Measurements from ENCODE around the gene ITLN2.

Gene ITLN2

GRCh38 chr1:160971618-160972056, 17.0 kb upstream of the ITLN2 start:
- H3K9ac ChIP-seq (ENCODE audit: low read depth, low read length, poor library complexity), result no peak overlapping the region
- no peak overlapping the region for H2BK12ac ChIP-seq (ENCODE audit: low read length)
- no peak overlapping the region for H2BK120ac ChIP-seq (ENCODE audit: low read depth, low read length)
- no CpG with 5 or more reads among the region's 6 CpGs for WGBS, 2 donors (ENCODE audit: extremely low coverage in 2 of 2, insufficient read length in 2 of 2, insufficient replicate concordance in 1 of 2)
- no peak overlapping the region for H3K4me3 ChIP-seq (ENCODE audit: low read length in 2 of 2)
- no peak overlapping the region for H3K4ac ChIP-seq (ENCODE audit: low read length)
- H2AK5ac ChIP-seq (ENCODE audit: low read depth, low read length), result no peak overlapping the region
- no peaks in the 10 kb centered on the region for H3K9me3 ChIP-seq (replicated peaks in 1 of 2; ENCODE audit: control insufficient read depth in 2 of 2, insufficient read depth in 1 of 2, low read depth in 1 of 2, low read length in 2 of 2)
- H3K79me1 ChIP-seq (ENCODE audit: low read depth, low read length), result no peaks in the 10 kb centered on the region
- H2BK15ac ChIP-seq (ENCODE audit: low read length), result no peak overlapping the region
- H3K14ac ChIP-seq (ENCODE audit: low read length), result no peak overlapping the region
- no peak overlapping the region for H3K27ac ChIP-seq (replicated peaks; ENCODE audit: low read length)
- no peak overlapping the region for H3K23ac ChIP-seq (ENCODE audit: low read depth, low read length, poor library complexity)
- no peak overlapping the region for H4K91ac ChIP-seq (ENCODE audit: low read depth, low read length, poor library complexity)
- peak overlapping the region; percentile 2 for H2AFZ ChIP-seq (ENCODE audit: low read length)
- no peaks in the 10 kb centered on the region for H3K27me3 ChIP-seq (ENCODE audit: control insufficient read depth in 3 of 3, insufficient read depth in 3 of 3, low read depth in 1 of 3, low read length in 3 of 3)
- peaks cover 3 to 11% of the 10 kb centered on the region in 2 donors for H3K4me1 ChIP-seq (ENCODE audit: control insufficient read depth in 2 of 2, insufficient read depth in 1 of 2, low read depth in 1 of 2, low read length in 2 of 2)
- no peak overlapping the region for H2BK5ac ChIP-seq (ENCODE audit: low read length)
- DNase-seq (ENCODE audit: low spot score), result no peak
- H3K4me2 ChIP-seq (ENCODE audit: insufficient read depth, low read length, poor library complexity, severe bottlenecking), result no peak overlapping the region
- H3K36me3 ChIP-seq (replicated peaks in 1 of 2; ENCODE audit: control insufficient read depth in 2 of 2, insufficient read depth in 2 of 2, low read length in 2 of 2), result no peaks in the 10 kb centered on the region
- H4K8ac ChIP-seq (ENCODE audit: low read depth, low read length), result no peak overlapping the region
- no peak overlapping the region for H3K18ac ChIP-seq (ENCODE audit: low read length)

GRCh38 chr1:160963521-160963920, 8.9 kb upstream of the ITLN2 start:
- no peak overlapping the region for H2BK5ac ChIP-seq (ENCODE audit: low read length)
- no peak overlapping the region for H4K91ac ChIP-seq (ENCODE audit: low read depth, low read length, poor library complexity)
- no peak overlapping the region for H2BK15ac ChIP-seq (ENCODE audit: low read length)
- no peak overlapping the region for H2AK5ac ChIP-seq (ENCODE audit: low read depth, low read length)
- H3K79me1 ChIP-seq (ENCODE audit: low read depth, low read length), result no peaks in the 10 kb centered on the region
- no peak overlapping the region for H3K4ac ChIP-seq (ENCODE audit: low read length)
- no peak overlapping the region for H2AFZ ChIP-seq (ENCODE audit: low read length)
- no peak for DNase-seq (ENCODE audit: low spot score)
- WGBS, 2 donors (ENCODE audit: extremely low coverage in 2 of 2, insufficient read length in 2 of 2, insufficient replicate concordance in 1 of 2), result no CpG with 5 or more reads among the region's 4 CpGs
- H2BK12ac ChIP-seq (ENCODE audit: low read length), result no peak overlapping the region
- no peak overlapping the region for H3K14ac ChIP-seq (ENCODE audit: low read length)
- no peak overlapping the region for H3K23ac ChIP-seq (ENCODE audit: low read depth, low read length, poor library complexity)
- H3K36me3 ChIP-seq (replicated peaks in 1 of 2; ENCODE audit: control insufficient read depth in 2 of 2, insufficient read depth in 2 of 2, low read length in 2 of 2), result no peaks in the 10 kb centered on the region
- H3K18ac ChIP-seq (ENCODE audit: low read length), result no peak overlapping the region
- no peaks in the 10 kb centered on the region for H3K4me1 ChIP-seq (ENCODE audit: control insufficient read depth in 2 of 2, insufficient read depth in 1 of 2, low read depth in 1 of 2, low read length in 2 of 2)
- H3K27ac ChIP-seq (replicated peaks; ENCODE audit: low read length), result no peak overlapping the region
- no peak overlapping the region for H2BK120ac ChIP-seq (ENCODE audit: low read depth, low read length)
- no peak overlapping the region for H3K4me2 ChIP-seq (ENCODE audit: insufficient read depth, low read length, poor library complexity, severe bottlenecking)
- H4K8ac ChIP-seq (ENCODE audit: low read depth, low read length), result no peak overlapping the region
- no peaks in the 10 kb centered on the region for H3K9me3 ChIP-seq (replicated peaks in 1 of 2; ENCODE audit: control insufficient read depth in 2 of 2, insufficient read depth in 1 of 2, low read depth in 1 of 2, low read length in 2 of 2)
- peaks cover 0 to 3% (median 0%) of the 10 kb centered on the region in 3 experiments for H3K27me3 ChIP-seq (ENCODE audit: control insufficient read depth in 3 of 3, insufficient read depth in 3 of 3, low read depth in 1 of 3, low read length in 3 of 3)
- H3K9ac ChIP-seq (ENCODE audit: low read depth, low read length, poor library complexity), result no peak overlapping the region
- no peak overlapping the region for H3K4me3 ChIP-seq (ENCODE audit: low read length in 2 of 2)

GRCh38 chr1:160961419-160961818, 6.8 kb upstream of the ITLN2 start:
- Histone ChIP-seq H3K4ac (ENCODE audit: low read length) (no peak overlapping the region), H2BK12ac (ENCODE audit: low read length) (no peak overlapping the region), H3K36me3 (replicated peaks in 1 of 2; ENCODE audit: control insufficient read depth in 2 of 2, insufficient read depth in 2 of 2, low read length in 2 of 2) (no peaks in the 10 kb centered on the region), H2AFZ (ENCODE audit: low read length) (no peak overlapping the region), H3K9me3 (replicated peaks in 1 of 2; ENCODE audit: control insufficient read depth in 2 of 2, insufficient read depth in 1 of 2, low read depth in 1 of 2, low read length in 2 of 2) (no peaks in the 10 kb centered on the region), H2BK120ac (ENCODE audit: low read depth, low read length) (no peak overlapping the region), H3K4me3 (ENCODE audit: low read length in 2 of 2) (no peak overlapping the region), H3K4me1 (ENCODE audit: control insufficient read depth in 2 of 2, insufficient read depth in 1 of 2, low read depth in 1 of 2, low read length in 2 of 2) (peaks cover 0 to 3% of the 10 kb centered on the region in 2 donors), H3K79me1 (ENCODE audit: low read depth, low read length) (no peaks in the 10 kb centered on the region), H3K14ac (ENCODE audit: low read length) (no peak overlapping the region), H2AK5ac (ENCODE audit: low read depth, low read length) (no peak overlapping the region), H2BK15ac (ENCODE audit: low read length) (no peak overlapping the region), H3K9ac (ENCODE audit: low read depth, low read length, poor library complexity) (no peak overlapping the region), H4K8ac (ENCODE audit: low read depth, low read length) (no peak overlapping the region), H4K91ac (ENCODE audit: low read depth, low read length, poor library complexity) (no peak overlapping the region), H3K4me2 (ENCODE audit: insufficient read depth, low read length, poor library complexity, severe bottlenecking) (no peak overlapping the region), H3K27me3 (ENCODE audit: control insufficient read depth in 3 of 3, insufficient read depth in 3 of 3, low read depth in 1 of 3, low read length in 3 of 3) (peaks cover 0 to 3% (median 0%) of the 10 kb centered on the region in 3 experiments), H3K27ac (replicated peaks; ENCODE audit: low read length) (no peak overlapping the region), H3K23ac (ENCODE audit: low read depth, low read length, poor library complexity) (no peak overlapping the region), H2BK5ac (ENCODE audit: low read length) (no peak overlapping the region), H3K18ac (ENCODE audit: low read length) (no peak overlapping the region)
- WGBS, 2 donors (ENCODE audit: extremely low coverage in 2 of 2, insufficient read length in 2 of 2, insufficient replicate concordance in 1 of 2), result no CpG with 5 or more reads among the region's 1 CpG
- DNase-seq (ENCODE audit: low spot score), result no peak

GRCh38 chr1:160956966-160957365, 2.4 kb upstream of the ITLN2 start:
- no peak overlapping the region for H3K4me3 ChIP-seq (ENCODE audit: low read length in 2 of 2)
- WGBS, 2 donors (ENCODE audit: extremely low coverage in 2 of 2, insufficient read length in 2 of 2, insufficient replicate concordance in 1 of 2), result no CpG with 5 or more reads among the region's 4 CpGs
- no peak overlapping the region for H3K4me2 ChIP-seq (ENCODE audit: insufficient read depth, low read length, poor library complexity, severe bottlenecking)
- H3K18ac ChIP-seq (ENCODE audit: low read length), result peak overlapping the region; percentile 84
- H3K36me3 ChIP-seq (replicated peaks in 1 of 2; ENCODE audit: control insufficient read depth in 2 of 2, insufficient read depth in 2 of 2, low read length in 2 of 2), result no peaks in the 10 kb centered on the region
- no peak overlapping the region for H2AFZ ChIP-seq (ENCODE audit: low read length)
- no peak overlapping the region for H2BK5ac ChIP-seq (ENCODE audit: low read length)
- H3K14ac ChIP-seq (ENCODE audit: low read length), result no peak overlapping the region
- H4K8ac ChIP-seq (ENCODE audit: low read depth, low read length), result no peak overlapping the region
- H2BK120ac ChIP-seq (ENCODE audit: low read depth, low read length), result no peak overlapping the region
- no peaks in the 10 kb centered on the region for H3K27me3 ChIP-seq (ENCODE audit: control insufficient read depth in 3 of 3, insufficient read depth in 3 of 3, low read depth in 1 of 3, low read length in 3 of 3)
- H3K79me1 ChIP-seq (ENCODE audit: low read depth, low read length), result no peaks in the 10 kb centered on the region
- peaks cover 0 to 3% of the 10 kb centered on the region in 2 donors for H3K4me1 ChIP-seq (ENCODE audit: control insufficient read depth in 2 of 2, insufficient read depth in 1 of 2, low read depth in 1 of 2, low read length in 2 of 2)
- H3K9me3 ChIP-seq (replicated peaks in 1 of 2; ENCODE audit: control insufficient read depth in 2 of 2, insufficient read depth in 1 of 2, low read depth in 1 of 2, low read length in 2 of 2), result no peaks in the 10 kb centered on the region
- H2BK15ac ChIP-seq (ENCODE audit: low read length), result no peak overlapping the region
- no peak for DNase-seq (ENCODE audit: low spot score)
- no peak overlapping the region for H3K9ac ChIP-seq (ENCODE audit: low read depth, low read length, poor library complexity)
- no peak overlapping the region for H2BK12ac ChIP-seq (ENCODE audit: low read length)
- H4K91ac ChIP-seq (ENCODE audit: low read depth, low read length, poor library complexity), result no peak overlapping the region
- H3K23ac ChIP-seq (ENCODE audit: low read depth, low read length, poor library complexity), result peak overlapping the region; percentile 18
- no peak overlapping the region for H3K27ac ChIP-seq (replicated peaks; ENCODE audit: low read length)
- no peak overlapping the region for H2AK5ac ChIP-seq (ENCODE audit: low read depth, low read length)
- no peak overlapping the region for H3K4ac ChIP-seq (ENCODE audit: low read length)
